GM12891 (cell line): ENCODE results near the gene THOC7.

Experiments
- PAX5 ChIP-seq: IDR thresholded peaks from 2 replicates; pipeline ENCODE4 v1.6.1; 2011; ENCODE audit warnings: low read length, moderate library complexity, mild to moderate bottlenecking; ENCODE audit not compliant: insufficient read depth, severe bottlenecking
- POLR2A ChIP-seq: IDR thresholded peaks from 2 replicates; pipeline ENCODE4 v1.6.1; 2011; ENCODE audit warnings: low read depth, low read length, control low read depth
- POLR2AphosphoS5 ChIP-seq: IDR thresholded peaks from 2 replicates; pipeline ENCODE4 v1.6.1; 2011; ENCODE audit warnings: low read depth, low read length, control low read depth
- SPI1 ChIP-seq: IDR thresholded peaks from 2 replicates; pipeline ENCODE4 v1.6.1; 2011; ENCODE audit warnings: low read depth, low read length, control low read depth
- TAF1 ChIP-seq: IDR thresholded peaks from 2 replicates; pipeline ENCODE4 v1.6.1; 2011; ENCODE audit warnings: low read depth, low read length, control low read depth

DNA sequence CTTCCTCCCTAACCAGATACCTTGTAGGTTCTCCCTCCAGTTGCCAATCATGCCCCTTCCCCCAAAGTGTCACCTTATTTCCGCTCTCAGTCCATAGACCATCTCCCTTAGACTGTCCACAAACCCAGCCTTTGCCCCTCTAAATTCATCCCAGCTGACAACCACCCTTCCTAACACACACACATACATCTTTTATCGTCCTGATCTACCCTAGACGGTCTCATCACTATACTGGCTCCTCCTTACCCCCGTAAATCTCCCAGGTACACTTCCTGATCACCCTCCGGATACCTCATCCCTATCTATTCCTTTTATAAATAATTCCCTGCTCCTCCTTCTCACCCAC is 828 bp downstream of the THOC7 start:
- TF ChIP-seq POLR2A, result no peak
- TF ChIP-seq SPI1, result no peak
- no peak for TF ChIP-seq POLR2AphosphoS5
- TF ChIP-seq TAF1, result no peak
- TF ChIP-seq PAX5, result no peak
